Epithelial cell of esophagus (primary cell): ENCODE data around the gene COMMD1.
"Not testable (repeated sequence)": the region's sequence is repeated elsewhere in the genome, so short reads cannot be mapped to it uniquely, and the experiment has no call there.

Experiments used
- DNase-seq: peaks from one replicate; pipeline ENCODE4 v3.0.0; 2010; ENCODE audit warnings: low read depth
- H3K4me3 ChIP-seq: 2 replicates; pipeline ENCODE4 v1.5.1; 2011; ENCODE audit warnings: mild to moderate bottlenecking, low read length, control low read depth
- TF ChIP-seq, protein P1 (sequence below): IDR thresholded peaks from 2 replicates; pipeline ENCODE4 v1.5.1; 2011; ENCODE audit warnings: low read depth, mild to moderate bottlenecking, low read length, control low read depth, inconsistent platforms; ENCODE audit not compliant: insufficient read depth; ENCODE audit errors: missing control alignments

COMMD1 gene

GRCh38 chr2:62036761-62037250, 131.3 kb downstream of the COMMD1 start:
- TF ChIP-seq, protein P1, sequence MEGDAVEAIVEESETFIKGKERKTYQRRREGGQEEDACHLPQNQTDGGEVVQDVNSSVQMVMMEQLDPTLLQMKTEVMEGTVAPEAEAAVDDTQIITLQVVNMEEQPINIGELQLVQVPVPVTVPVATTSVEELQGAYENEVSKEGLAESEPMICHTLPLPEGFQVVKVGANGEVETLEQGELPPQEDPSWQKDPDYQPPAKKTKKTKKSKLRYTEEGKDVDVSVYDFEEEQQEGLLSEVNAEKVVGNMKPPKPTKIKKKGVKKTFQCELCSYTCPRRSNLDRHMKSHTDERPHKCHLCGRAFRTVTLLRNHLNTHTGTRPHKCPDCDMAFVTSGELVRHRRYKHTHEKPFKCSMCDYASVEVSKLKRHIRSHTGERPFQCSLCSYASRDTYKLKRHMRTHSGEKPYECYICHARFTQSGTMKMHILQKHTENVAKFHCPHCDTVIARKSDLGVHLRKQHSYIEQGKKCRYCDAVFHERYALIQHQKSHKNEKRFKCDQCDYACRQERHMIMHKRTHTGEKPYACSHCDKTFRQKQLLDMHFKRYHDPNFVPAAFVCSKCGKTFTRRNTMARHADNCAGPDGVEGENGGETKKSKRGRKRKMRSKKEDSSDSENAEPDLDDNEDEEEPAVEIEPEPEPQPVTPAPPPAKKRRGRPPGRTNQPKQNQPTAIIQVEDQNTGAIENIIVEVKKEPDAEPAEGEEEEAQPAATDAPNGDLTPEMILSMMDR = no peak
- H3K4me3 ChIP-seq = no peak overlapping the region
- DNase-seq = no peak

DNA sequence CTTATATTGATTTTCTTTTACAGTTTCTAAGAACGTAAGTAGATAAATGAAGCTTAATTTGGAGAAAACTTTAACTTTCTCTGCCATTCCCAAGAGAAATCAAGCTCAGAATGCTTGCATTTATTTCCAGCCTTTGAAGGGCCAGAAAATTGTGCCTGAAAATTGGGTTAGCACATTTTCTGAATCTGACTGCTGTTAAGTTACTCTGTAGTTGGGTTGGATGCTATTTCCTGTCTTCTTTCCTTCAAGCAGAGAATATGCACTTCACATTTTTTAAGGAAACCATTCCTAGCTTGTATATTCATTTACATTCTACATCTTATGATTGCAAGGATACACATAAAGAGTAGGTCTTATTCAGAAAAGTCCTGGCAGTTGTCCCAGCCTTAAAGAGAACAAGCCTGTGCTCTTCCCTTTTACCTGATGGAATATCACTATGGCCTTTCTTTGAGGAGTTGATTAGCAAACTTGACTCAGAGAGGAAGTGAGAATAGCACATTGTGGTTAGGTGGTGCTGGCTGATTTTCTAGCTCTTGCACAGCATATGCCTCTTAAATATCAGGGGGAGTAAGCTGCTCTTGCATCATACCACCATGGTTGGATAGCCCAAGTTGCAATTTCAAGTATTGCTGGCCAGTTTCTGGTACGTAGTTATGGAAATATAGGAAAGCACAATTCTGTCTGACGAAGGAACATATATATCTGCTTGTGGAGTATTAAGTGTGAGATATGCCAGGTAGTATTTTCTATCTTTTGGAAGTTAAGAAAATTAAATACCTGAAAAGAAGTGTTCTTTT, 133.7 kb downstream of the COMMD1 start:
- H3K4me3 ChIP-seq = no peak overlapping the region
- TF ChIP-seq, protein P1 = no peak
- DNase-seq = peak; percentile 87

DNA sequence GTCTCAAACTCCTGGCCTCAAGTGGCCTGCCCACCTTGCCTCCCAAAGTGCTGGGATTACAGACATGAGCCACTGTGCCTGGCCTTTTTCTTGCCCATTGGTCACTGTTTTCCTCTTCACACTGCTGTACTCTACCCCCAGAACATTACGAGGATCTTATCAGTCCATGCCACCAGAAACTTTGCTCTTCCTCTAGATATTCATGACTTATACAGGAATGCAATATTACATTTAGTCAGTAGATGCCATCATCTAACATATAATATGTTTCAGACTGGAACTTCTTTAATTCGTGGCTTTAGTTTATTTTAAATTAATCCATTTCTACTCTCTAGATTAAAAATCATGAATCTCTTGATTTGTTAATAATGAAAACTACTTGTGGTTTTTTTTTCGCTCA, 135.5 kb downstream of the COMMD1 start:
- DNase-seq = no peak
- H3K4me3 ChIP-seq = no peak overlapping the region
- TF ChIP-seq, protein P1 = no peak

- not testable (repeated sequence) for DNase-seq, H3K4me3 ChIP-seq
These were observed 136.4 kb downstream of the COMMD1 start for GRCh38 chr2:62041701-62042385.

- H3K4me3 ChIP-seq = no peak overlapping the region
- TF ChIP-seq, protein P1 = no peak
- no peak for DNase-seq
These were observed 136.9 kb downstream of the COMMD1 start for GRCh38 chr2:62042400-62042799.

GRCh38 chr2:62042944-62043343, 137.5 kb downstream of the COMMD1 start:
- peak; percentile 96 for DNase-seq
- TF ChIP-seq, protein P1 = no peak
- H3K4me3 ChIP-seq = no peak overlapping the region

- DNase-seq = peak; percentile 54
- no peak overlapping the region for H3K4me3 ChIP-seq
- TF ChIP-seq, protein P1 = no peak
These were observed 139.6 kb downstream of the COMMD1 start for GRCh38 chr2:62045017-62045543.
